Measurements from ENCODE around the gene ACSM5.
"Not testable (repeated sequence)": the region's sequence is repeated elsewhere in the genome, so short reads cannot be mapped to it uniquely, and the experiment has no call there.

Gene ACSM5

DNA sequence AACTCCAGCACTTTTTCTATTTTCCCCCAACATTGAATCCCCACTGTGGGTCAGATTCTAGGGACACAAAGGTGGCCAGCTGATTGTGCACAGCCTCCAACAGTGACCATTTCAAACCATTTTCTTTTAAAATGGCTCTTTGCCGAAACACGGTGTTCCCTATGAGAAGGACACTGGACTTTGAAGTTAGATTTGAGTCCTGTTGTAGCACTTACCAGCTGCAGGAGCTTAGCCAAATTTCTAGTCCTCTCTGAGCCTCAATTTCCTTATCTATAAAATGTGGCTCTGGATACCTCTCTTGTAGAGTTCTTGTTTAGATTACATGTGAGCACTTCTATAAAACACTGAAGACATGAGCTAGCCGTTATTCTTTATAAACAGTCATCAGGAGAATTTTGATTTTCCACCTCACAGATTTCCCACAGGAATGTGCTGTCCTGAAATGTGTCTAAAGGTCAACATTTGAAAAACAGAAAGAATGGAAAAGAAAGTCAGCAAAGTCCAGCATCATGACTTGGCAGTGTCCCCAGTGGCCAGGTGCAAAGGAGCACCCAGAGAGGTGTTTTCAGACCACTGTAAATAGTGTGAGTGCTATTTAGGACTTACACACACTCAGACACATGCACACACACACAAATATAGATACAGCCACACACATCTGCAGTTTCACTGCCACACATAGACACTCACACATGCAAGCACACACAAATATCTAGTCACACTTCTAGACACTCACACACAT lies 37.5 kb downstream of the ACSM5 start:
- not testable (repeated sequence) for DNase-seq (ENCODE audit: extremely low read depth in 1 of 2, low read depth in 1 of 2)

DNA sequence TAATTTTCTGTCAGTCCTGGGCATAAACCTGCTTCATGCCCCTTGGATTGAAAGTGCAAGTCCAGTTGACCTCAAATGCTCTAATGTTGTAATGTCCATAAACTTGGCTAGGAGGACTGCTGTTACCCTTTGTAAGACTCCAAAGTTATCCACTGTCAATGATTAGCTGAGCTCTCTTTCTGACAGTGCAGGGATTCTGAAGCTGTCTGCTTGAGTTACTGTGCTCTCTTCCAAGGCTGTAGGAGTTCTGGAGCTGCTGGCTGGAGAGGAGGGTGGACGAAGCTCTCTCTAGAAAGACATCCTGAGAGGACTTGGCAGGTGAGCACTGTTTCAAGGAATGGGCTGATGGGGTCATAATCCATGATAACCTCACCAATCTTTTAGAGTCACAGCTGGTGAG lies 42.0 kb downstream of the ACSM5 start, which contains the start of gene ACSM2A:
Gene ACSM2A (plus strand): TSS at position 158 of the 400 bp plus-strand sequence. CDS start 8,594 bp downstream, outside the sequence.
- DNase-seq (ENCODE audit: extremely low read depth in 1 of 2, low read depth in 1 of 2), result not testable (repeated sequence)

DNA sequence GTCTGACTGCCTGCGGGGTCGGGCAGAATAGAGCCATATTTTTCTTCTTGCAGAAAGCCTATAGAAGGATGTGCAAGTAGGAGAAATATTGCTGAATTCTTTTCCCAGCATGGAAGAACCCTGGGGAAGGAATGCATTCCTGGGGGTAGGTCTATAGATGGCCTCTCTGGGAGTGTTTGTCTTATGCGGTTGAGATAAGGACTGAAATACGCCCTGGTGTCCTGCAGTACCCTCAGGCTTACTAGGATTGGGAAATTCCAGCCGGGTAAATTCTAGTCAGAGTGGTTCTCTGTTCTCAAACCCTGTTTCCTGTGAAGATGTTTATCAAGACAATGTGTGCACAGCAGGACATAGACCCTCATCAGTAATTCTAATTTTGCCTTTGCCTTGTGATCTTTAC lies 44.3 kb downstream of the ACSM5 start:
- DNase-seq (ENCODE audit: extremely low read depth in 1 of 2, low read depth in 1 of 2), result not testable (repeated sequence)

DNA sequence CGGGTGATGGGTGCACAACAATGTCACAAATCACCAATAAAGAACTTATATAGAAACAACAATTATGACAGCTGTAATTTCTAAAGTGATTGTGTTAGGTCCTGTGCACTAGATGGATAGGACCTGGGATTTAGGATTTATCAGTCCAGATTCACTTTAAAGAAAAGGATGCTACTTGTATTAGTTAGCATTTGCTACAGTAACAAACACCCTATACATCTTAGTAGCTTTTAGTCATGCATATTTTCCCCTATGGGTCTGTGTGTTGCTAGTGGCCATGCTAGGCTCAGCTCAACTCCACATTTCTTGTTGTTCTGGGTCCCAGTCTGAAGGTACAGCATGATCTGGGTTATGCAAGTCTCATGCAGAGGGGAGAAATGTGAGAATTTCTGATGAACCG lies 49.9 kb downstream of the ACSM5 start:
- DNase-seq (ENCODE audit: extremely low read depth in 1 of 2, low read depth in 1 of 2), result not testable (repeated sequence)

DNA sequence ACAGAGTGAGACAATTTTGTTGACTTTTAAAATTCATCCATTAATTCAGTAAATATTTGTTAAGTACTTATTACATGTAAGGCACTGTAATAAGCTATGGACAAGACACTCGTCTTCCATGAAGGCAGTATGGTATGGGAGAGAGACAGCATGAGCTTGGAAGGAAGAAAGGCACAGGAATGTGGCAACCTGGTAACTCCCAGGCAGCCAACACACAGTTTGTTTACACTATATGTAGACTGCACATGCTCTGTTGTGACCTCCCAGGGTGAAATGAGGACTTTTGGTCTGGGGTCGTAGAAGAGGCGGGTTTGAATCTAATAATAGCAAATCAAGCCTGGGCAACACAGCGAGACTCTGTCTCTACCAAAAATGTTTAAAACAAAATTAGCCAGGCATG lies 51.0 kb downstream of the ACSM5 start:
- DNase-seq (ENCODE audit: extremely low read depth in 1 of 2, low read depth in 1 of 2), result not testable (repeated sequence)

DNA sequence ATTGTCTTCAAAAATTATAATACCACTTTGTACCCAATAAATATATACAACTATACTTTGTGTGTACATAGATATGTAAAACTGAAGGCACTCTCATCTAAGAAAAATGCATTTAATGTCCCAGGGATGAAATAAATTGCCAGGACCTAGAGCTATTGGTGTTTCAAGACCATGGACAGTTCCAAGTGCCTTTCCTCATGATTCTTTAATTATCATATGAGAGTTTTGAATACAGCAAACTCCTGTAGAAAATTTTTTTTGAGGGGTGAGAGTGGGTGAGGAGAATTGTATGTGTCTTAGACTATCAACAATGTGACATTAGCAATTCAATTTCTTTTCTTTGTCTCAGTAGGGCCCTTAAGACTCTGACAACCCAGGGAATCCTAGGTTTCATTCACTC lies 59.6 kb downstream of the ACSM5 start:
- not testable (repeated sequence) for DNase-seq (ENCODE audit: extremely low read depth in 1 of 2, low read depth in 1 of 2)

DNA sequence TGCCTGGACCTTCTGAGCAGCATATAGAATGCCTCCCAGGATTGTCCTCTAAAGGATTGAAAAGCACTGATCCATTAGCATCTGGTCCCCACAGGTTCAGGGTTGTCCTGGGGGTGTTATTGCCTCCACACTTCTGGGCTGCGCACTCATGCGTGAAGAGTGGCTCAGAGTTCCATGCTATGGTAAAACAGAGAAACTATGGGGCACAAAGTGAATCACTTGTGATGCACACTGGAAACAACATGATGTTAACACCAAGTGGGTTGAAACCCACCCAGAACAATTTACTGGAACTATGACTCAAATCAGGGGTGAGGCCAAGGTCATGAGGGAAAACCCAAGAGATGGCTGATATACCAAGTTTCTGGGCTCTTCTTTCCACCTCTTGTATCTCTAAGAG lies 60.6 kb downstream of the ACSM5 start:
- DNase-seq (ENCODE audit: extremely low read depth in 1 of 2, low read depth in 1 of 2), result peak in 1 of 2 donors; percentile 2

DNA sequence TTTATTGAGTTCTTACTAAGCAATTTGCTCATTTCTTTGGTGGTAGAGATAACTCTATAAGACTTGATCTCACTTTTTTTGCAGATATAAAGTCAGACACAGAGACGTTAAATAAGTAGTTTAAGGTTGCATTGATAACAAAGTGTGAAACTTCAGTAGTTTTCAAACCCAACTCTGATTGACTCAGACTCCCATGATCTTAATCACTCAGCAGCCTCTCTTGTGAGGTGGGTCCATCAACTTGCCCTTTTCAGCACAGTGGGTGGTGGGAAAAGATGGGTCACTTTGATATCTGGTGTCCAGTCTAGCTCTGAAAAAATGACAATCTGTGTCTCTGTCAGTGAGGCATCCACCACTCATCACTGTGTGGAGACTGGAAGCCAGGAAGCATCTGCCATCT lies 61.4 kb downstream of the ACSM5 start:
- DNase-seq (ENCODE audit: extremely low read depth in 1 of 2, low read depth in 1 of 2), result not testable (repeated sequence)

DNA sequence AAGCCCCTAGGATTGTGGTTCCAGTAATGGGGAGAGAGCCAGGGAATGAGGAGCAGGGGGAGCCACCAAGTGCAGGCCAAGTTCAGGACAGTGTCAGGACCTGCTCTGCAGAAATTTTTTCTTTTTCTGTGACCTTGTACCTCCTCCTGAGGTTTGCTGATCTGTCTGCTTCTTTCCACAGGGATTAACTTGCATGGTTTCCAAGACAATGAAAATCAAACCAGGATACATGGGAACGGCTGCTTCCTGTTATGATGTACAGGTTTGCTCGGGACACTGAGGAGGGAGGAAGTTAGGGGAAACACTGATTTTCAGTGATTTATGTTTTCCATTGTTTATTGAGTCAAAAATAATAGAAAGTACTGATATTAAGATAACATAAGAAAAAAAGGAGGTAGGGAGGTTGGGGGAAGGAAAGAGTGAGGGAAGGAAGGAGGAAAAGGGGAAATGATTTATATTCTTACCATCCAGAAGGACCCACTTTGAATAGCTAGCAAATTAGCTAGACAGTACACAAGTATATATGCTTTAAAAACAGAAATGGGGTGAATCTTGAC lies 67.9 kb downstream of the ACSM5 start:
- DNase-seq (ENCODE audit: extremely low read depth in 1 of 2, low read depth in 1 of 2), result not testable (repeated sequence)

DNA sequence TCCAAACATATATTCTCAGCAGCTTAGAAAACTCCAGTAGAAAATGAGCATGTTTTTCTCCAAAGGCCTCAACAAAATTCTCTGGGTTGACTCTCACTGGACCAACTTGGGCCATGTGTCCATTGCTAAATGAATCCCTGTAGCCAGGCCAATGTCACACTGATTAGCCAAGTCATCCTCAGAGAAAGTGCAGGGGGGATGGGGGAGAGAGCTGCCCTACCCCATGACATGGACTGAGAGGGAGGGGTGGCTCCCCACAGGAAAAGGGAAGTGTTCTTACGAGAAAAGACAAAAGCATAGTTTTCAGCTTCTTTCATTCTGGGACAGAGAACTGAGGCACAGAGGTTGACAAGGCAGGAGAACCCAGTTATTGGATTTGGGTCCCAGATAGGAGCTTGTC lies 74.7 kb downstream of the ACSM5 start:
- DNase-seq (ENCODE audit: extremely low read depth in 1 of 2, low read depth in 1 of 2), result not testable (repeated sequence)

DNA sequence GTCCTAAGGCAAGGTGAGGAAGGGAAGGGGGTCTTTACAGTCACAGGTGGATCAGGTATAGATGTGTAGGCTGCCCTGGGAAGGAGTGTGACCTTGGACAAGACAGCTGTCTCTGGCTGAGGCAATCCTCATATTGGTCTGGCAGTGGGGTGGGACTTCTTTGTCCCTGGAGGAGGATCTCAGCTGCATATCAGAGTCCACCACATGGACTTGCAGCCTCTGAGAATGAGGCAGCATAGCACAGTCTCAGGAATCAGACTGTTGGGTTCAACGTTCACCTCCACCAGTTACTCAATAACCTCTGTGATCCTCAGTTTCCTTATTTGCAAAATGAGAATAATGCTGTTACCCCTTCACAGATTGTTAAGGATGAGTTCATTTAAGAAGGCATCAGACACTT lies 75.4 kb downstream of the ACSM5 start:
- DNase-seq (ENCODE audit: extremely low read depth in 1 of 2, low read depth in 1 of 2), result no peak

DNA sequence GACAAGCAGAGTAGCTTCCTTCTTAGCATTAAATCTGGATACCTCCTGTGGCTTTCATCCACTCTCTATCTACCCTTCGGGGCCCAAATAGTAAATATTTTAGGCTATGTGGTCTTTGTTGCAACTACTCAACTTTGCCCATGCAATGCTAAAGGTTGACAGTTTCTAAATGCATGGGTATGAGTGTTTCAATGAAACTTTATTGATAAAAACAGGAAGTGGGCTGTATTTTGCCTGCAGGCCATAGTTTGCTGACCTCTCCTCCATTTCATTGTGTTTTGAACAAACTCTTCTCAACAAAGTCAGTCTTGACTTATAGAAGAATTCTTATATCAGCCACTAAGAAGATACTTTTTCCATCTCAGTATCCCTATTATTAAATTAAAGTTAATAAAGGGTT lies 76.1 kb downstream of the ACSM5 start:
- no peak for DNase-seq (ENCODE audit: extremely low read depth in 1 of 2, low read depth in 1 of 2)

Data from stimulated activated CD8-positive, alpha-beta memory T cell treated with anti-CD3 and anti-CD28 coated beads, Interleukin-7, amount 100 ng/mL, for 48 hours (primary cell).